ENCODE measurements around the gene ARHGAP30.
"Not testable (repeated sequence)": the region's sequence is repeated elsewhere in the genome, so short reads cannot be mapped to it uniquely, and the experiment has no call there.

The ARHGAP30 gene

DNA sequence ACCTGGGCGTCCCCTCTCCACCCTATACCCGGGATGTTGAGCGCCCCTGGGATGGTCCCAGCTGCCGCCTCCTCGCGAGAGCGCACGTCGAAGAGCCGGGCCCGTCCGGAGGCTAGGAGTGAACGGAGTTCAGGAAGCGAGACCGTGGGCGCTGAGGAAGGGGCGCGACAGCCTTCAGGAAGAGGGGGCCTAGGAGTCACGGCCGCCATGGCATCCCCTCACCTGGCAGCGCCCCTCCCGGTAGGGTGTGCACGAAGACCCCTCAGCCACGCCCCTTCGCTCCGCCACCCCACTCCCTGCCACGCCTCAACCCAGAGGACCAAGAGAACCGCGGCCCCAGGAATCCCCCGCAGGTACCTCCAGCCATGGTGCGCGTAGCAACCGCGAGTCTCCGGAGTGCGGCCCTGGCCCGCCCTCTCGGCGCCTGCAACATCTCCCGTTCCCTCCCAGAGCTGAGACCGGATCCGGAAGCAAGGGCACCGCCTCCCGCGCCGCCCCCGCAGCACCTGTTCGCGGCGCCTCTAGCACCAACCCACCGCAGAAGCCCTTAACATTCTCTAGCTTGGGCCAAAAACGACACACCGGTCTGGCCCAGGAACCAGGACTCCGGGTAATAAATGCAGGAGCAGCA lies 31.1 kb downstream of the ARHGAP30 start, which contains the start of gene TSTD1:
TSS of gene TSTD1 (minus strand) at position 442 of the 631 bp plus-strand sequence. CDS start at position 367, 75 bp downstream.
- DNase-seq = peak; percentile 85

GRCh38 chr1:161037661-161038522 lies 31.8 kb downstream of the ARHGAP30 start:
- no peak for DNase-seq

DNA sequence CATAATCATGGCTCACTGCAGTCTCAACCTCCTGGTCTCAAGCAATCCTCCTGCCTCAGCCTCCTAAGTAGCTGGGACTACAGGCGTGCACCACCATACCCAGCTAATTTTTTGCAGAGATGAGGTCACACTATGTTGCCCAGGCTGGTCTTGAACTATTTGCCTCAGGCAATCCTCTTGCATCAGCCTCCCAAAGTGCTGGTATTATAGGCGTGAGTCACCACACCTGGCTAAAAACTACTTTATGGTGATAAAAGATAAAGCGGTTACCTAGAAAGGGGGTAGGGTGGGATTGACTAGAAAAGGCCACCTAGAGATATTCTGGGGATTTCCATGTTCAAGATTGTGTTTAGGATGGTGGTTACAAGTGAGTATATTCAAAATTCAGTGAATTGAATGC lies 35.9 kb downstream of the ARHGAP30 start:
- DNase-seq = no peak

- no peak for DNase-seq
Observed at GRCh38 chr1:161032409-161032808, 37.3 kb downstream of the ARHGAP30 start.

DNA sequence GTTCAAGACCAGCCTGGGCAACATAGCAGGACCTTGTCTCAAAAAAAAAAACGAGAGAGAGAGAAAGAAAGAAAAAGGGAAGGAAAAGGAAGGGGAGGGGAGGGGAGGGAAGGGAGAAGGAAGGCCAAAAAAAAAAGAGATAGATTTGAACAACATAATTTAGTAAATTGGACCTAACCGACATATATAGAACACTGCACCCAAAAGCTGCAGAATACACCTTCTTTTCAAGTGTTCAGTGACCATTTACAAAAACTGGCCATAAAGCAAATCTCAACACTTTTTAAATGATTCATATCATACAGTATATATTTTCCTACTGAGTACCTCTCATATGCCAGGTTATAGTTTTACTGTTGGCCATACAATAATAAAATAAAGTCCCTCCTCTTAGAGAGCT lies 37.8 kb downstream of the ARHGAP30 start:
- no peak for DNase-seq

GRCh38 chr1:161029466-161029865 lies 40.2 kb downstream of the ARHGAP30 start:
- DNase-seq = not testable (repeated sequence)

- DNase-seq = not testable (repeated sequence)
Observed at GRCh38 chr1:161026954-161027353, 42.7 kb downstream of the ARHGAP30 start.

DNA sequence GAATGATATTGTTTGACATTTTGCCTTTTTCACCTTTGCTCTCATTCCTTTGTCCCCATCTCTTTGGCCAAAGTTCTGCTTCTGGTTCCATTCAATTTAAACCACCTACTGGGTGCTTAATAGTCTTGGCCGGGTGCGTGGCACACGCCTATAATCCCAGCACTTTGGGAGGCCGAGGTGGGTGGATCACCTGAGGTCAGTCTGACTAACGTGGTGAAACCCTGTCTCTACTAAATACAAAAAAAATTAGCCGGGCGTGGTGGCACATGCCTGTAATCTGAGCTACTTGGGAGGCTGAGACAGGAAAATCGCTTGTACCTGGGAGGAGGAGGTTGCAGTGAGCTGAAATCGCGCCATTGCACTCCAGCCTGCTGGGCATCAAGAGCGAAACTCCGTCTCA lies 47.3 kb downstream of the ARHGAP30 start:
- DNase-seq = not testable (repeated sequence)

- DNase-seq = no peak
Observed at GRCh38 chr1:161021970-161022353, 47.7 kb downstream of the ARHGAP30 start.

GRCh38 chr1:161021165-161021969 lies 48.3 kb downstream of the ARHGAP30 start:
- DNase-seq = peak; percentile 98

GRCh38 chr1:161020509-161021164 lies 49.1 kb downstream of the ARHGAP30 start, which contains the start of gene F11R:
TSS of gene F11R (minus strand) at chr1:161021152. CDS start at chr1:161021073, 79 bp downstream.
- peak; percentile 67 for DNase-seq

- DNase-seq = no peak
Observed at GRCh38 chr1:161019751-161020495, 49.8 kb downstream of the ARHGAP30 start.

- not testable (repeated sequence) for DNase-seq
Observed at GRCh38 chr1:161019111-161019660, 50.5 kb downstream of the ARHGAP30 start.

DNA sequence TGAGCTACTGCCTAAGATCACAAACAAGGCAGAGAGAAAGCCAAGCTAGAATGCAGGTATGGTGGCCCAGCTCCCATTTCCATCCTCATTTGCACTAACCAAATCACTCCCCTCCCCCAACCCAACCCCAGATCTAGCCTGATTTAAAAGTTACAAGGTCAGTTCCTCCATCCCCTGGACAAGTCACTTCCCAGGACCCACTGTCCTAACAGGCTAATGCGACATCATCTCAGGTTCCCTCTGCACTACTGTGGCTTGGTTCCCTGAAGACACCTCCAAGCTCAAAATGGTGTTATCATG lies 51.1 kb downstream of the ARHGAP30 start:
- DNase-seq = no peak

GRCh38 chr1:161017756-161018630 lies 51.7 kb downstream of the ARHGAP30 start:
- no peak for DNase-seq

- not testable (repeated sequence) for DNase-seq
Observed at GRCh38 chr1:161017181-161017580, 52.5 kb downstream of the ARHGAP30 start.

- DNase-seq = not testable (repeated sequence)
Observed at GRCh38 chr1:161016683-161017082, 53.0 kb downstream of the ARHGAP30 start.

GRCh38 chr1:161013488-161014230 lies 56.0 kb downstream of the ARHGAP30 start:
- peak; percentile 46 for DNase-seq

DNA sequence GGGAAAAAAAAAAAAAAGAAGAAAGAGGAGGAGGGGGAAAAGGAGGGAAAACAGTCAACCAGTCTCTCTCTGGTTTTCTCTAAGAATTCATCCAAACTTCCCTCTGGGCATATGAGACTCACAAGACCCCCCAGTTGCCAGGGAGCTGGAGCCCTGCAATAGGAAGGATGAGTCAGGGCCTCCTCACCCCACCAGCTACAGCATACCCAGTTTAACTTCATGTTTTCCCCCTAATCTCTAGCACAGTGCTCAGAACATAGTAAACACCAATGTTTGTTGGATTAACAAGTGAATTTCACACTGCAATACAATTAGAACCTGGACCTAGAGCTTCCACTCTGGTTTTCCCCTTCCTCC lies 56.6 kb downstream of the ARHGAP30 start:
- no peak for DNase-seq

- no peak for DNase-seq
Observed at GRCh38 chr1:161012420-161012819, 57.3 kb downstream of the ARHGAP30 start.

All from NCI-H2029 (cell line).